ENCODE results near the gene CMSS1.

Gene CMSS1

DNA sequence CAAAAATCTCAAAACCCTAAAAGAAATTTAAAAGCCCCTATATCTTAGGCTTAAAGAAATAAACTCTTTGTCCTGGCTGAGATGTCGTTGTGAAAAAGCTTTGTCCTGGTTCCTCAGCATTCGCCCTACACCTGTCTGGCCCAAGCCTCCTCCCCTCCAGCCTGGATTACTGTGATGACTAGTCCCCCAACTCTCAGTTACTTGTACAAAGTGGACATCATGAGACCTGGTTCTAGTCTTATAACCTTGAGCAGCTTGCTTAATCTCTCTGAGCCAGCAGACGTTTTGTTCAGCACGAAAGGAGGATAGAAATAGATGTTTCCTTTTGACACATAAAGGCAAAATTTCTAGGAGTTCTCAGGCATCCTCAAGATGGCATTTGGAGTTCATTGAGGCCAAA lies 245.0 kb downstream of the CMSS1 start:
- TF ChIP-seq, protein P1, sequence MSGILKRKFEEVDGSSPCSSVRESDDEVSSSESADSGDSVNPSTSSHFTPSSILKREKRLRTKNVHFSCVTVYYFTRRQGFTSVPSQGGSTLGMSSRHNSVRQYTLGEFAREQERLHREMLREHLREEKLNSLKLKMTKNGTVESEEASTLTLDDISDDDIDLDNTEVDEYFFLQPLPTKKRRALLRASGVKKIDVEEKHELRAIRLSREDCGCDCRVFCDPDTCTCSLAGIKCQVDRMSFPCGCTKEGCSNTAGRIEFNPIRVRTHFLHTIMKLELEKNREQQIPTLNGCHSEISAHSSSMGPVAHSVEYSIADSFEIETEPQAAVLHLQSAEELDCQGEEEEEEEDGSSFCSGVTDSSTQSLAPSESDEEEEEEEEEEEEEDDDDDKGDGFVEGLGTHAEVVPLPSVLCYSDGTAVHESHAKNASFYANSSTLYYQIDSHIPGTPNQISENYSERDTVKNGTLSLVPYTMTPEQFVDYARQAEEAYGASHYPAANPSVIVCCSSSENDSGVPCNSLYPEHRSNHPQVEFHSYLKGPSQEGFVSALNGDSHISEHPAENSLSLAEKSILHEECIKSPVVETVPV (CRISPR knock-in tag; IDR thresholded peaks at IDR 0.05), result no peak
- no peak for TF ChIP-seq PPARA (CRISPR knock-in tag; IDR thresholded peaks at IDR 0.05; ENCODE audit: borderline replicate concordance)
- TF ChIP-seq, protein P2, sequence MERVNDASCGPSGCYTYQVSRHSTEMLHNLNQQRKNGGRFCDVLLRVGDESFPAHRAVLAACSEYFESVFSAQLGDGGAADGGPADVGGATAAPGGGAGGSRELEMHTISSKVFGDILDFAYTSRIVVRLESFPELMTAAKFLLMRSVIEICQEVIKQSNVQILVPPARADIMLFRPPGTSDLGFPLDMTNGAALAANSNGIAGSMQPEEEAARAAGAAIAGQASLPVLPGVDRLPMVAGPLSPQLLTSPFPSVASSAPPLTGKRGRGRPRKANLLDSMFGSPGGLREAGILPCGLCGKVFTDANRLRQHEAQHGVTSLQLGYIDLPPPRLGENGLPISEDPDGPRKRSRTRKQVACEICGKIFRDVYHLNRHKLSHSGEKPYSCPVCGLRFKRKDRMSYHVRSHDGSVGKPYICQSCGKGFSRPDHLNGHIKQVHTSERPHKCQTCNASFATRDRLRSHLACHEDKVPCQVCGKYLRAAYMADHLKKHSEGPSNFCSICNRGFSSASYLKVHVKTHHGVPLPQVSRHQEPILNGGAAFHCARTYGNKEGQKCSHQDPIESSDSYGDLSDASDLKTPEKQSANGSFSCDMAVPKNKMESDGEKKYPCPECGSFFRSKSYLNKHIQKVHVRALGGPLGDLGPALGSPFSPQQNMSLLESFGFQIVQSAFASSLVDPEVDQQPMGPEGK (CRISPR knock-in tag; IDR thresholded peaks at IDR 0.05; ENCODE audit: borderline replicate concordance), result no peak
- TF ChIP-seq TOX (CRISPR knock-in tag; IDR thresholded peaks at IDR 0.05; ENCODE audit: borderline replicate concordance), result no peak
- TF ChIP-seq CSDC2 (CRISPR knock-in tag; IDR thresholded peaks at IDR 0.05), result no peak
- TF ChIP-seq, protein P3, sequence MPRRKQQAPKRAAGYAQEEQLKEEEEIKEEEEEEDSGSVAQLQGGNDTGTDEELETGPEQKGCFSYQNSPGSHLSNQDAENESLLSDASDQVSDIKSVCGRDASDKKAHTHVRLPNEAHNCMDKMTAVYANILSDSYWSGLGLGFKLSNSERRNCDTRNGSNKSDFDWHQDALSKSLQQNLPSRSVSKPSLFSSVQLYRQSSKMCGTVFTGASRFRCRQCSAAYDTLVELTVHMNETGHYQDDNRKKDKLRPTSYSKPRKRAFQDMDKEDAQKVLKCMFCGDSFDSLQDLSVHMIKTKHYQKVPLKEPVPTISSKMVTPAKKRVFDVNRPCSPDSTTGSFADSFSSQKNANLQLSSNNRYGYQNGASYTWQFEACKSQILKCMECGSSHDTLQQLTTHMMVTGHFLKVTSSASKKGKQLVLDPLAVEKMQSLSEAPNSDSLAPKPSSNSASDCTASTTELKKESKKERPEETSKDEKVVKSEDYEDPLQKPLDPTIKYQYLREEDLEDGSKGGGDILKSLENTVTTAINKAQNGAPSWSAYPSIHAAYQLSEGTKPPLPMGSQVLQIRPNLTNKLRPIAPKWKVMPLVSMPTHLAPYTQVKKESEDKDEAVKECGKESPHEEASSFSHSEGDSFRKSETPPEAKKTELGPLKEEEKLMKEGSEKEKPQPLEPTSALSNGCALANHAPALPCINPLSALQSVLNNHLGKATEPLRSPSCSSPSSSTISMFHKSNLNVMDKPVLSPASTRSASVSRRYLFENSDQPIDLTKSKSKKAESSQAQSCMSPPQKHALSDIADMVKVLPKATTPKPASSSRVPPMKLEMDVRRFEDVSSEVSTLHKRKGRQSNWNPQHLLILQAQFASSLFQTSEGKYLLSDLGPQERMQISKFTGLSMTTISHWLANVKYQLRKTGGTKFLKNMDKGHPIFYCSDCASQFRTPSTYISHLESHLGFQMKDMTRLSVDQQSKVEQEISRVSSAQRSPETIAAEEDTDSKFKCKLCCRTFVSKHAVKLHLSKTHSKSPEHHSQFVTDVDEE (CRISPR knock-in tag; IDR thresholded peaks at IDR 0.05), result no peak
- no peak for TF ChIP-seq BACH2 (CRISPR knock-in tag; IDR thresholded peaks at IDR 0.05; ENCODE audit: borderline replicate concordance)
- no peak for TF ChIP-seq ZNF70 (CRISPR knock-in tag; IDR thresholded peaks at IDR 0.05)
- no peak for TF ChIP-seq ZNF8 (CRISPR knock-in tag; IDR thresholded peaks at IDR 0.05)
- no peak for TF ChIP-seq ESRRG (CRISPR knock-in tag; IDR thresholded peaks at IDR 0.05)
- TF ChIP-seq, protein P4, sequence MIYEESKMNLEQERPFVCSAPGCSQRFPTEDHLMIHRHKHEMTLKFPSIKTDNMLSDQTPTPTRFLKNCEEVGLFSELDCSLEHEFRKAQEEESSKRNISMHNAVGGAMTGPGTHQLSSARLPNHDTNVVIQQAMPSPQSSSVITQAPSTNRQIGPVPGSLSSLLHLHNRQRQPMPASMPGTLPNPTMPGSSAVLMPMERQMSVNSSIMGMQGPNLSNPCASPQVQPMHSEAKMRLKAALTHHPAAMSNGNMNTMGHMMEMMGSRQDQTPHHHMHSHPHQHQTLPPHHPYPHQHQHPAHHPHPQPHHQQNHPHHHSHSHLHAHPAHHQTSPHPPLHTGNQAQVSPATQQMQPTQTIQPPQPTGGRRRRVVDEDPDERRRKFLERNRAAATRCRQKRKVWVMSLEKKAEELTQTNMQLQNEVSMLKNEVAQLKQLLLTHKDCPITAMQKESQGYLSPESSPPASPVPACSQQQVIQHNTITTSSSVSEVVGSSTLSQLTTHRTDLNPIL (CRISPR knock-in tag; IDR thresholded peaks at IDR 0.05; ENCODE audit: low read depth), result no peak
- TF ChIP-seq ZC3H10 (CRISPR knock-in tag; IDR thresholded peaks at IDR 0.05), result no peak
- TF ChIP-seq RARB (CRISPR knock-in tag; IDR thresholded peaks at IDR 0.05), result no peak
- no peak for TF ChIP-seq ZFP30 (CRISPR knock-in tag; IDR thresholded peaks at IDR 0.05)
- ATAC-seq, result no peak

DNA sequence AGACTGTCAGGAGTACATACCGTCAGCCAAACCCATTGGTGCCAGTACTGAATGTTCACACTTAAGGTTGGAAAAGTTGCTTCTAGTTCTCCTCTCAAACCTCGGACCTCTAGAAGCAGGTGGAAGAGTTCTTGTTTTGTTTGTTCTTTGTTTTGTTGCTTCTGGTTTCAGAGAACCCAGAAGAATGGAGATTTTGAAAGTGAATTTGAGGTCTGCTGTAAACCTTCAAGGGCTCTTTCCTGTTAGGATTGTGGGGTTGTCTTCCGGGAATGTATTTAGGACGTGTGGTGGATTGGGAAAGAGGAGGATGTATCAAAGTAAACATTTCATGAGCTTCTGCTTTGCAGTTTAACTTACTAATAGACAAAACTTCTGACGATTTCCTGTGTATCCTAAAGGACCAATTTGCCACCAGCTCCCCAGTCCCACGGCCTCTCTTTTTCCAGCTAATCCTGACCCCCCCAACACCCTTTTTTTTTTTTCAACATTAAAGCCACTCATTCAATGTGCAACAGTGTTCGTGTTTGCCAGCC lies 246.3 kb downstream of the CMSS1 start:
- no peak for ATAC-seq
- no peak for TF ChIP-seq ZFP3 (CRISPR knock-in tag; IDR thresholded peaks at IDR 0.05)
- TF ChIP-seq, protein P3 (CRISPR knock-in tag; IDR thresholded peaks at IDR 0.05), result no peak
- TF ChIP-seq, protein P2 (CRISPR knock-in tag; IDR thresholded peaks at IDR 0.05; ENCODE audit: borderline replicate concordance), result no peak
- no peak for TF ChIP-seq ZC3H10 (CRISPR knock-in tag; IDR thresholded peaks at IDR 0.05)
- TF ChIP-seq CSDC2 (CRISPR knock-in tag; IDR thresholded peaks at IDR 0.05), result no peak
- no peak for TF ChIP-seq SNAI2 (CRISPR knock-in tag; IDR thresholded peaks at IDR 0.05)
- no peak for TF ChIP-seq ZNF70 (CRISPR knock-in tag; IDR thresholded peaks at IDR 0.05)

DNA sequence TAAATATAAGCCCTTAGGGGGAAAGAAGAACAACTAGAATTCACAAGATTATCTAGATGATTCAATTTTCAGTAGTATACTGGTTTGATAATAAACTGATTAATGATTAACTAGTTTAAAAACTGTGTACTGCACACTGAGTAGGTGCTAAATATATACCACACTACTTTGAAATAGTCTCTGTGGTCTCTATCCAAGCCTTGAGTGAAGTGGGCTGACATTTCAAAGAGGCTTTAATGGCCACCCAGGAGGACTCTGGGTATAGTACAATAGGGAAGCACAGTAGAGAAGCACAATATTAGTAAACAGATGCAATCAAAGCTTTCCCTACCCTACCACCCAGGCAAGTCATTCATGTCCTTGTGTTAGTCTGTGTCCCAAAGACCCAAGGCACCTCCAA lies 249.9 kb downstream of the CMSS1 start:
- ATAC-seq, result no peak
- TF ChIP-seq OSR1 (CRISPR knock-in tag; IDR thresholded peaks at IDR 0.05), result no peak
- no peak for TF ChIP-seq GLIS3 (CRISPR knock-in tag; IDR thresholded peaks at IDR 0.05)
- no peak for TF ChIP-seq SNAI2 (CRISPR knock-in tag; IDR thresholded peaks at IDR 0.05)
- TF ChIP-seq, protein P3 (CRISPR knock-in tag; IDR thresholded peaks at IDR 0.05), result no peak
- TF ChIP-seq, protein P5, sequence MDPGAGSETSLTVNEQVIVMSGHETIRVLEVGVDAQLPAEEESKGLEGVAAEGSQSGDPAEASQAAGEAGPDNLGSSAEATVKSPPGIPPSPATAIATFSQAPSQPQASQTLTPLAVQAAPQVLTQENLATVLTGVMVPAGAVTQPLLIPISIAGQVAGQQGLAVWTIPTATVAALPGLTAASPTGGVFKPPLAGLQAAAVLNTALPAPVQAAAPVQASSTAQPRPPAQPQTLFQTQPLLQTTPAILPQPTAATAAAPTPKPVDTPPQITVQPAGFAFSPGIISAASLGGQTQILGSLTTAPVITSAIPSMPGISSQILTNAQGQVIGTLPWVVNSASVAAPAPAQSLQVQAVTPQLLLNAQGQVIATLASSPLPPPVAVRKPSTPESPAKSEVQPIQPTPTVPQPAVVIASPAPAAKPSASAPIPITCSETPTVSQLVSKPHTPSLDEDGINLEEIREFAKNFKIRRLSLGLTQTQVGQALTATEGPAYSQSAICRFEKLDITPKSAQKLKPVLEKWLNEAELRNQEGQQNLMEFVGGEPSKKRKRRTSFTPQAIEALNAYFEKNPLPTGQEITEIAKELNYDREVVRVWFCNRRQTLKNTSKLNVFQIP (CRISPR knock-in tag; IDR thresholded peaks at IDR 0.05; ENCODE audit: borderline replicate concordance, low read depth), result no peak
- TF ChIP-seq ZNF565 (CRISPR knock-in tag; conservative IDR thresholded peaks at IDR 0.05; ENCODE audit: low read depth), result no peak
- TF ChIP-seq RARB (CRISPR knock-in tag; IDR thresholded peaks at IDR 0.05), result no peak
- no peak for TF ChIP-seq ISL1 (CRISPR knock-in tag; IDR thresholded peaks at IDR 0.05)

Data from SK-N-SH treated with all-trans-retinoic acid at 6 μM for 48 hours (cell line).